ENCODE data around the gene TBC1D8.

TBC1D8 gene

DNA sequence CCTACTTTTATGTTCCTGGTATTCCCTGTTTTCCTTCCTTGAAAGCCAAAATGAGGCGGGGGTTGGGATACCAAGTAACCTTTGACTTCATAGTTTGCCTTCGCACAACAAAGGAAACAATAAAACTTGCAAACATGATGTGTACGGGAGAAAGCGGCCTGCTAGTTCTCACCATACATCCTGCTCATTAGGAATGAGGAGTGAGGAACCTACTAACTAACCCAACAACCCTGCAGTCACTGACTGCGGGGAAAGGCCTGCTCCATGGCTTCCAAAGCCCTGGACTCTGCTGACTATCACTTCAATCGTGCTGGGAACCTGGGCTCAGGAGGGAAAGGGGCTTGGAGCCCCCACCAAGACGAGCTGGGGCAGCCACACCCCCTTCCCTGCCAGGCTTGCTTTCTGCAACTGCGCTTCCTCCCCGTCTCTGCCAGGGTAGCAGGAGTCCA lies 124.9 kb downstream of the TBC1D8 start:
- TF ChIP-seq, protein P1, sequence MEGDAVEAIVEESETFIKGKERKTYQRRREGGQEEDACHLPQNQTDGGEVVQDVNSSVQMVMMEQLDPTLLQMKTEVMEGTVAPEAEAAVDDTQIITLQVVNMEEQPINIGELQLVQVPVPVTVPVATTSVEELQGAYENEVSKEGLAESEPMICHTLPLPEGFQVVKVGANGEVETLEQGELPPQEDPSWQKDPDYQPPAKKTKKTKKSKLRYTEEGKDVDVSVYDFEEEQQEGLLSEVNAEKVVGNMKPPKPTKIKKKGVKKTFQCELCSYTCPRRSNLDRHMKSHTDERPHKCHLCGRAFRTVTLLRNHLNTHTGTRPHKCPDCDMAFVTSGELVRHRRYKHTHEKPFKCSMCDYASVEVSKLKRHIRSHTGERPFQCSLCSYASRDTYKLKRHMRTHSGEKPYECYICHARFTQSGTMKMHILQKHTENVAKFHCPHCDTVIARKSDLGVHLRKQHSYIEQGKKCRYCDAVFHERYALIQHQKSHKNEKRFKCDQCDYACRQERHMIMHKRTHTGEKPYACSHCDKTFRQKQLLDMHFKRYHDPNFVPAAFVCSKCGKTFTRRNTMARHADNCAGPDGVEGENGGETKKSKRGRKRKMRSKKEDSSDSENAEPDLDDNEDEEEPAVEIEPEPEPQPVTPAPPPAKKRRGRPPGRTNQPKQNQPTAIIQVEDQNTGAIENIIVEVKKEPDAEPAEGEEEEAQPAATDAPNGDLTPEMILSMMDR (IDR thresholded peaks at IDR 0.05), result no peak
- Mint-ChIP-seq H3K27ac (peak overlapping the region; percentile 83), H3K27me3 (ENCODE audit: low read depth, poor library complexity) (no peaks in the 10 kb centered on the region), H3K4me1 (peaks cover 24% of the 10 kb centered on the region), H3K4me3 (no peak overlapping the region), H3K9me3 (peaks cover 13% of the 10 kb centered on the region), H3K36me3 (ENCODE audit: low read depth) (peaks cover 62% of the 10 kb centered on the region)
- no peak for DNase-seq

DNA sequence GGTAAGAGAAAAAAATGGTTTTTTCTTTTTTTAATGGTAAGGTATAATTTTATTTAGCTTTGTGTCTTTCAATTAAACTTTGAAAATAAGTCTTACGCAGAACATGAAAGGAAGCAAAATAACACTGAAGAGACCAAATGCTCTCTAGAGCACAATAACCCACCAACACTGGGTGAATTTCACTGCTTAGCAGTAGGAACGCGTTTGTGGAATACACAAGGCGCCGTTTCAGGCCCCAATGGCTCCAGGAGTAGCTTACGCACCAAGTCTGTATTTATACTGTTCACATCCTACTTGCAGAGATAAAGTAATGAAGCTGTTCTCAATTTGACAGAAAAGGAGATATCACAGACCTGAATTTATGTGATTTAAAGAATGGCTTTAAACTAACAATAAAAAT lies 125.6 kb downstream of the TBC1D8 start:
- H3K4me1 Mint-ChIP-seq, result peaks cover 24% of the 10 kb centered on the region
- H3K4me3 Mint-ChIP-seq, result no peak overlapping the region
- TF ChIP-seq, protein P1 (IDR thresholded peaks at IDR 0.05), result no peak
- no peak overlapping the region for H3K27ac Mint-ChIP-seq
- no peak for DNase-seq
- no peaks in the 10 kb centered on the region for H3K27me3 Mint-ChIP-seq (ENCODE audit: low read depth, poor library complexity)
- peaks cover 13% of the 10 kb centered on the region for H3K9me3 Mint-ChIP-seq
- peaks cover 63% of the 10 kb centered on the region for H3K36me3 Mint-ChIP-seq (ENCODE audit: low read depth)

DNA sequence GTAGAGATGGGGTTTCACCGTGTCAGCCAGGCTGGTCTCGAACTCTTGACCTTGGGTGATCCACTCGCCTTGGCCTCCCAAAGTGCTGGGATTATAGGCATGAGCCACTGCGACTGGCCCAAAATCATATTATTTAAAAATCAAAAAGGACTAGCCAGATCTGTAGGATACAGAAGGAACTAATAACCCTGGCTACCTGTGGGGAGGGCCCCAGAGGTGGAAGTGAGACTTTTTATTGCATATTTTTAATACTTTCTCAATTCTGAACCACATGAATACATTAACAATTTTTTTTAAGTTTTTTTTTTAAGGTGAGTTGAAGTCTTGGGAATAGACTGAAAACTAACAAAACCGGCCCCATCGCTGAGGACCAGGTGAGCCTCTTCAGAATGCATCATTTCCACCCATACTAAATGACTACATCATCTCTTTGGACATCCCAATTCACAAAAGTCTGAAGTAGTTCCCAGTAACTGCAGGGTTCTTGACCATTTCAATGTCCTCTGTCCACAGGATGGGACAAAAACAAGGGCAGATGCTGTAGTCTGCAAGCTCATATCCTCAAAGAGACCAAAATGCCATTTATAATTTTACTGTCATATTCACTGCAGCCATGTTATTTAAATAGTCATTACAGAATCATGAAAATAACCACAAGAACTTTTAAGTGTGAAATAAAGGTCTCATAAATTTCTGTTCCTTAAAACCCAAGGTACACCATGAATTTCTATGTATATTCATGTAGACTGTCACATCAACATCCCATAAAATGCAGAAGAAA lies 127.7 kb downstream of the TBC1D8 start:
- H3K27ac Mint-ChIP-seq, result no peak overlapping the region
- no peaks in the 10 kb centered on the region for H3K9me3 Mint-ChIP-seq
- DNase-seq, result no peak
- H3K36me3 Mint-ChIP-seq (ENCODE audit: low read depth), result peaks cover 60% of the 10 kb centered on the region
- TF ChIP-seq, protein P1 (IDR thresholded peaks at IDR 0.05), result no peak
- H3K27me3 Mint-ChIP-seq (ENCODE audit: low read depth, poor library complexity), result no peaks in the 10 kb centered on the region
- H3K4me3 Mint-ChIP-seq, result no peak overlapping the region
- H3K4me1 Mint-ChIP-seq, result peaks cover 24% of the 10 kb centered on the region

DNA sequence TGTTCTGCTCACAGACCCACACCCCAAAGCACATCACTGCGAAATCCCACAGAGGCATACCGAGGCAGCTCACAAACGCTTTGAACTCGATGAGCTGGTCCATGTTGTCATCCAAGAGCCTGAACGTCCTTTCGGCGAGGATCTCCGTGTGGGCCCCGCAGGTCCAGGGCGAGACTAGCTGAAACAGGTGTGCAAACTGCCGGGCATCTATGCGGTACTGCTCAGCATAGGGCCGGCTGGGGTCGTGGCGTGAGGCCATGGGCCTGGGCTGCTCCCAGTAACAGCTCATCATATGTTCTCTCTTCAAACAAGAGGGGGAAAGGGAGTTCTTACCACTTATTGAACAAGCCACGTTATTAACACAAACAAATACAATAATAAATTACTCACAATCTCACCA lies 129.0 kb downstream of the TBC1D8 start:
- Mint-ChIP-seq H3K4me3 (no peak overlapping the region), H3K4me1 (peaks cover 24% of the 10 kb centered on the region), H3K9me3 (no peaks in the 10 kb centered on the region), H3K36me3 (ENCODE audit: low read depth) (peaks cover 71% of the 10 kb centered on the region), H3K27me3 (ENCODE audit: low read depth, poor library complexity) (no peaks in the 10 kb centered on the region), H3K27ac (no peak overlapping the region)
- TF ChIP-seq, protein P1 (IDR thresholded peaks at IDR 0.05), result no peak
- DNase-seq, result no peak

DNA sequence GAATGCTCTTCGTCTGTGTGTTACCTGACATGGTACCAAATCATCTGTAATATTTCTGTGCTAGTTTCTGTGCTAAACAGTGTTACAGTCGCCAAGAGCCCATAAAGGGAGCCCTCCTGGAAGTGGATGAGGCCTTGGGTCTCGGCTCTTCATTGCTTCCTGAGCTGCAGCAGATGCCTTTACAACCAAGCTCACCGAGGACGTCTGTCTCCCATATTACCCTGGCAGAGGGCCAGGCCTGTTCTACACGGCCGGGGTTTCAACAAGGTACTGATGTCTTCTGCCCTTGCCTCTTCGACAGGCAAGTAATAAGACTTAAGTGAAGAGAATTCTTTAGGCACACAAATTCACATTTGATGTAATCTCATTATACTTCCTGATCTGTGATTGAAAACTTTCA lies 132.2 kb downstream of the TBC1D8 start:
- Mint-ChIP-seq H3K27me3 (ENCODE audit: low read depth, poor library complexity) (no peaks in the 10 kb centered on the region), H3K9me3 (peaks cover 17% of the 10 kb centered on the region), H3K36me3 (ENCODE audit: low read depth) (peaks cover 90% of the 10 kb centered on the region), H3K4me1 (no peaks in the 10 kb centered on the region), H3K4me3 (no peak overlapping the region), H3K27ac (peak overlapping the region; percentile 49)
- DNase-seq, result no peak
- TF ChIP-seq, protein P1 (IDR thresholded peaks at IDR 0.05), result no peak

DNA sequence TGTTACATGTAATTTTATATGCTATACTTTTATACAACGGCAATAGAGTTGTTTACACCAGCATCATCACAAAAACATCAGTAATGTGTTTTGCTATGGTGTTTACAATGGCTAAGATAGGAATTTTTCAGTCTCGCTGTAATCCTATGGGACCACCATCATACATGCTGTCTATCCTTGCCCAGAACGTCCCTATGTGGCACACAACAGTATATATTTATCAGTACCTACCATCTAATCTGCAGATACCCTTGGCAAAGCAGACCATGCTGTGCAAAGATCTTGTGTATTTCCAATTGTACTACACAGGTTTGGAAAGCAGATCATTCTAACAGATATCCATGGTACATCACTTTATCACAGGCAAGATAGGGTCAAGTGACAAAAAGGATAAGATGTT lies 133.8 kb downstream of the TBC1D8 start:
- Mint-ChIP-seq H3K36me3 (ENCODE audit: low read depth) (peaks cover 91% of the 10 kb centered on the region), H3K4me1 (no peaks in the 10 kb centered on the region), H3K9me3 (peaks cover 24% of the 10 kb centered on the region), H3K27me3 (ENCODE audit: low read depth, poor library complexity) (peaks cover 5% of the 10 kb centered on the region), H3K27ac (no peak overlapping the region), H3K4me3 (no peak overlapping the region)
- no peak for DNase-seq
- TF ChIP-seq, protein P1 (IDR thresholded peaks at IDR 0.05), result no peak
